ENCODE results near the gene UBR2.
A peak's percentile ranks its signal among the peaks of the same experiment; 100 is the strongest.
"Not testable (repeated sequence)": the region's sequence is repeated elsewhere in the genome, so short reads cannot be mapped to it uniquely, and the experiment has no call there.

The UBR2 gene

GRCh38 chr6:42565823-42566613, 2.2 kb downstream of the UBR2 start:
- TF ChIP-seq CTCF (IDR thresholded peaks at IDR 0.05; ENCODE audit: insufficient read depth, low read depth, low read length, missing control alignments), result no peak
- peak; percentile 21 for DNase-seq (ENCODE audit: low read depth)
- H3K4me3 ChIP-seq (ENCODE audit: low read depth, low read length), result peak overlapping the region; percentile 85

- TF ChIP-seq CTCF (IDR thresholded peaks at IDR 0.05; ENCODE audit: insufficient read depth, low read depth, low read length, missing control alignments), result no peak
- no peak overlapping the region for H3K4me3 ChIP-seq (ENCODE audit: low read depth, low read length)
- DNase-seq (ENCODE audit: low read depth), result no peak
These were observed 2.9 kb downstream of the UBR2 start for GRCh38 chr6:42566614-42567208.

GRCh38 chr6:42567237-42567636, 3.4 kb downstream of the UBR2 start:
- not testable (repeated sequence) for H3K4me3 ChIP-seq (ENCODE audit: low read depth, low read length); DNase-seq (ENCODE audit: low read depth)

- H3K4me3 ChIP-seq (ENCODE audit: low read depth, low read length), result no peak overlapping the region
- peak; percentile 29 for DNase-seq (ENCODE audit: low read depth)
- no peak for TF ChIP-seq CTCF (IDR thresholded peaks at IDR 0.05; ENCODE audit: insufficient read depth, low read depth, low read length, missing control alignments)
These were observed 5.5 kb downstream of the UBR2 start for GRCh38 chr6:42569102-42570028.

GRCh38 chr6:42571611-42572342, 7.9 kb downstream of the UBR2 start:
- DNase-seq (ENCODE audit: low read depth), result no peak
- no peak for TF ChIP-seq CTCF (IDR thresholded peaks at IDR 0.05; ENCODE audit: insufficient read depth, low read depth, low read length, missing control alignments)
- H3K4me3 ChIP-seq (ENCODE audit: low read depth, low read length), result peak overlapping the region; percentile 49

- peak; percentile 88 for DNase-seq (ENCODE audit: low read depth)
- no peak for TF ChIP-seq CTCF (IDR thresholded peaks at IDR 0.05; ENCODE audit: insufficient read depth, low read depth, low read length, missing control alignments)
- peak overlapping the region; percentile 49 for H3K4me3 ChIP-seq (ENCODE audit: low read depth, low read length)
These were observed 8.7 kb downstream of the UBR2 start for GRCh38 chr6:42572523-42572922.

- H3K4me3 ChIP-seq (ENCODE audit: low read depth, low read length); DNase-seq (ENCODE audit: low read depth): not testable (repeated sequence)
These were observed 12.7 kb downstream of the UBR2 start for GRCh38 chr6:42576538-42576937.
